ENCODE results near the gene ITPR1.

DNA sequence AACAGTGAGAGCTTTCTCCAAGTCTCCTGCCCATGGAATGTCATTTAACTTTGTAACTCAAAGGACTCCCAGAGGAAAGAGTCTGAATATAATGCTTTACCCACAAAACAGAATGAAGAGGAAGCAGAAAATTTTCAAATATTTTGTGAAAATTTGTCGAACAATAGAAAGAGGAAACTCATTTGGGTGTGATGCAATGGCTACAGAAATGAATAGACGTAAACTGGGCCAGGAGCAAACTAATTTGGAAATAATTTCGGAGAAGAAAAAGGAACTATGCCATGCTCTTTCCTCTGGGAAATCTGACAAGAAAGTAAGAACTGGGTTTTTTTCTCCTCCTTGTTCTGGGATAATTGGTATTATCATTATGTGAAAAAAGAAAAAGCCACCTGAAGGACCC lies 14.9 kb upstream of the ITPR1 start:
- TF ChIP-seq FOXP2 (optimal IDR thresholded peaks at IDR 0.05; ENCODE audit: borderline replicate concordance, extremely low read depth, extremely low read length, insufficient read depth) (no peak), POLR2AphosphoS5 (IDR thresholded peaks at IDR 0.05; ENCODE audit: low read depth, low read length) (no peak)

All from PFSK-1 (cell line).